Tongue (tissue), 3 donors: ENCODE results near the gene ICA1. TPM values are rescaled to one million over a fixed set of nuclear protein-coding genes. Genes with fewer than 3 reads are reported as not detected.
"Not testable (repeated sequence)": the region's sequence is repeated elsewhere in the genome, so short reads cannot be mapped to it uniquely, and the experiment has no call there.

Experiments
- DNase-seq: peaks from one replicate; pipeline ENCODE4 v3.0.0-alpha.2; 2015
- small RNA-seq: library from RNA; depleted of rRNA; stranded (forward); fragments of <200 nt; gene quantifications from one replicate; pipeline ENCODE3, GENCODE V24; 2014; ENCODE audit warnings: low replicate concordance
- total RNA-seq: library from RNA; depleted of rRNA; stranded (reverse); fragments of >200 nt; gene quantifications from one replicate; pipeline ENCODE4 v1.2.3, GENCODE V29; 2014

The ICA1 gene
- total RNA-seq, 1 donor from 2014 or later, result 4.6 TPM

DNA sequence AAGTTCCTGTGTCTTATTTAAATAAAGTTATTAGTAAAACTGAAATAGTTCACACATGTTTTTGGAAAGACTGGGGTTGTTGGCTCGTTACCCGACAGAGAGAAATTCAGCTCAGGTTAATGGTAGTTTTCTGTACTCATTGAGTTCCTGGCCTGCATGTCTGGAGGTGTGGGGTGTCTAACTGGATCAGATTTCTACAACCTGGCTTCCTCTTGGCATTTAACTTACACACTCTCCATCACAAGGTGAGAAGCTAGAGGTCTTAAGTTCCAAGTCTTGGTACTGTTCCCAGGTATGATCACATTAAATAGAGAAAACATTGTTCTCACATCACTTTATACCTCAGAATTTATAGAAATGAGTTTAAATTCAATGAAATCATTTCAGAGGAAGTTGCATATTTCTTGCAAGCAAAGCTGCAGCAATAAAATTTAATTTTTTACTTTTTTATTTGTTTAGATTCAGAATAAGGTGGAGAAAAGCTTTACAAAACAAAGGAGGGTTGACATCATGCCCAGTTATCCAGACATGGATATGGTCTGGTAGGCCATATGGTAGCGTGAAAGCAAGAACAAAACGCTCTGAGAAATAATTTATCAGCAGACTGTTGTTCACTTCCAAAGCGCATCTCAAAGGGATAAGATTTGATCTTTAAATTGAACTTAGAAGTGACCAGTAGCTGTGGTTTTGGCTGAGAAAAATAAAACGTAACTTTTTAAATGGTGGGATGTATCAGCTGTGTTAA lies 172.8 kb downstream of the ICA1 start:
- no peak for DNase-seq

DNA sequence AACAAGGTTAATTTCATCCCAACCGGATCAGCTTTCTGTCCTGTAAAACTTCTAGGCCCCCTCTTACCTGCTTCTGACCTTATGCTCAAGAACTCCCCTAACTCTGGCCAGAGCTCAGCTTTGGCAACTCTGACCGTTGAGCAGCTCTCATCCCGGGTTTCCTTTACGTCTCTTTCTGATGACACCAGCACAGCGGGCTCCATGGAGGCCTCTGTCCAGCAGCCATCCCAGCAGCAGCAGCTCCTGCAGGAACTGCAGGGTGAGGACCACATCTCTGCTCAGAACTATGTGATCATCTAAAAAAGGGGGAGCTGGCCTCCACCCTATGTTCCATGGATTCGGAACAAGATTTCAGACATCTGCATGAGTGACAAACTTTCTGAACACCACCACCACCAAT lies 175.7 kb downstream of the ICA1 start:
- no peak for DNase-seq

DNA sequence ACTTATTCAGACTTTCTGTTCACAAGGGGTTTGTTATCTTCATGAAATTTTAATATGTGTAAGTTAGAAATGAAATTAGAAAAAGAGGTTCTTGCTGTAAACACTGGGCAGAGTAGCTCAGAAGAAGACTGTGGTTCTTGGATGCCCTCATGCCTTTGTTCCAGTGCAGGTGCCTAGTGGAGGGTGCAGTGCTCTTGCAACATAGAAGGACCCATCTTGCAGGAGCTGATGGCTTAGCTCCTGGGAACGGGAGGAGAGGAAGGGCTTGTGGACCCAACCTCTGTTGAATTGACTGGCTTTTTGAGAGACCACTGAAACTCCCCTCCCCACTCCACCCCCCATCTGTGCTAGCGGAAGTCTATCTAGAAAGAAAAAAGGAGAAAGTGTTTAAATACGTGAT lies 176.5 kb downstream of the ICA1 start:
- no peak for DNase-seq

DNA sequence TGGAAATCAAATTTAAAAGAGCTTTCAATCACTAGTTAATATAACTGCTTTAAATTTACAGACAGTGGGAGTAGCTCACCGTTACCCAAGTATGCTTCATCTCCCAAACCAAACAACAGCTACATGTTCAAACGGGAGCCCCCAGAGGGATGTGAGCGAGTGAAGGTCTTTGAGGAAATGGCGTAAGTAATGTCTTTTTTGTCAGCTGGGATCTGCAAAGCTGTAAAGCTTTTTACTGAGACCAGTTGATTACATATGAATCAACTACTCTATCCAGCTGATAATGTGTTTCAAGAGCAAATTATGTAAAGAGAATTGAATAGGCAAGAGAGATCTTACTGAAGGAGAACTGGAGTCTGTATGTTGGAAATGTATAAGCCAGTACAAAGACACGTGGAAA lies 177.1 kb downstream of the ICA1 start:
- DNase-seq, result no peak

DNA sequence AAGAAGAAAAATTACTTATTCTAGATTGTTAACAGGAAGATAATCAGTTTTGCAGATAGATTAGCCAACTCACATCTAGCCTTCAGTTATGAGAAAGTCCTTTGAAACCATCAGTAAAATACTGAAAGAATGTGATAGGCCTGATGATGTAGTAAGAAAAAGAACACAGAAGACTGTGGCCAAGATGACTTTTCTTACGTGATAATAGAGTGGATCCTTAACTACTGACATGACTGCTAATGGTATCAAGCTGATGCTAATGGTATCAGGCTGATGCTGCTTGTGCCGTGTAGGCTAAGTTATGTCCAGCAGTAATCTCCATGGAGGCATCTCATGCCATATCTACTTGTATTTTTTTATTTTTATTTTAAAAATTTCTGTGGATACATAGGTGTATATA lies 179.2 kb downstream of the ICA1 start:
- DNase-seq, result no peak

DNA sequence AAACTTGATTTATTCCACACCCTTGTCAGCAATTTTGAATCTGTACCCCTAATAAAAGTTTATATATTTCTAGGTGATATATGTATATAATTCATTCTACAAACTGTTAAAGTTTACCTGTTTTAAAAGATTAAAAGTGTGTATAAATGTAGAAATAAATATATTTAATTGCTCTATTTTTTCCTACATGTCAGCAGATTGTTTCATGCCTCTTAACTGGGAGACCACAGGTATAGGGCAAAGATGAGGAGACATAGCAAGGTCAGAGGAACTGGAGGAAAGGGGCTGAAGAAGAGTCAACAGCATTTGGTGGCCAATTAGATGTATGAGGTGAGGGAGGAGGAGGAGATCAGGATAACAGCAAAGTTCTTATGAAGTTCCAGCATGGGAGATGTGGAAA lies 183.5 kb downstream of the ICA1 start:
- no peak for DNase-seq

DNA sequence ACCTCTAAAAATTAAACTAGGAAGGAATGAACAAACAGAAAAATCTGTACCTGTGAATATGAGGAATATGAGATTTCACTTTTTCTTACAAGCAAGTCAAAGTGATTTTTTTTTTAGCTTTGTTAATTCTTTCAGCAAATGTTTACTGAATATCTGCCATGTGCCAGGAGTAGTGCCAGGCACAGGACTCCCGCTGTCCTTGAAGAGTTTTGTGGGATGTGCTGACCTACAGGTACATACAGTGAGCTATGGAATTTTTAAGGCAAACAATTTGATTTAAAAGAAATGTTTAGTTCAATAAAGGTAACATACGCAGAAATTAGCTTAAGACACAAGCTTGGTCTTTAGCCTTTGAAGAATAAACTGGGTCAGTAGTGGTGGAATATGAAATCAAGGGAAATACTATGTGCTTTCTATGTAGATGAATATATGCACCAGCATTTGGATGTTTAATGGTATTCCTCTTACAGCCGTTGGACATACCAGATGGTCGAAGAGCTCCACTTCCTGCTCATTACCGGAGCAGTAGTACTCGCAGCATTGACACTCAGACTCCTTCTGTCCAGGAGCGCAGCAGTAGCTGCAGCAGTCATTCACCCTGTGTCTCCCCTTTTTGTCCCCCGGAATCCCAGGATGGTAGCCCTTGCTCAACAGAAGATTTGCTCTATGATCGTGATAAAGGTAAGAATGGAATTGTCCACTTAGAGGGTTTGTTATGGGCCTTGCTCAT lies 191.4 kb downstream of the ICA1 start:
- no peak for DNase-seq

DNA sequence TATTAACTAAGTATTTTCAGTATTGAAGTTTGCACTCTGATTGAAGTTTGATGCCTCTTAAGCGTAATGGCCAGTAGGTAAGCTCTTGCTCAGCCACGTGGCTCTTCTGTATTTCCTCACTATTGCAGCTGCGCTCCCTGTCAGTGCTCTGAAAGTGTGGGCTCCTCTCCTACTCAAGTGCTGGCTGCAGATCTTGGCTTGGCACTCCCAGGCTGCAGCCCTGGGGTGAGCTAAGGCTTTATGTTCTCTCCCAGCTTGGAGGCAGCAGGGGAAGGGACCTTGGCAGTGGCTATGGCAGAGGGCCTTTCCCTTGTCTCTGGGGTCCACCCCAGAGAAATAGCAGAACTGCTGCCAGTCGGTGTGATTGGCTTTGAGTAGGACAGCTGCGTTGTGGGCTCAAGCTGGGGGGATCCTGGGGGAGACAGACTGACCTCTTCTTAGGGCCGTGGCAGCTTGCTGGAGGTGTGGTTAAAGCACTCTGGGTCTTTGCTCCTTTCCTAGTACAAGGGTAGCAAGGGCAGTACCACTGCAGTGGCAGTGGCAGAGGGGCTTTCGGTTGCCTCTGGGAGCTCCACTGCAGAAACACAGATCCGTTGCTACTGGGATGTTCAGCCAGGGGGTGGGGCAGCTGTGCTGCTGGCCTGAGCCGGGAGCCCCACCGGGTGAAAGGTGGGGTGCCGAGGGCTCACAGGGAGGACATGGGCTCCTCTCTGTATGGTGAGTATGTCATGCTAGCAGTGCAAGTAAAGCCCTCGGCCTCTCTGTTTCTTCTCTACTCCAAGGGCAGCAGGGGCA lies 192.9 kb downstream of the ICA1 start:
- no peak for DNase-seq

DNA sequence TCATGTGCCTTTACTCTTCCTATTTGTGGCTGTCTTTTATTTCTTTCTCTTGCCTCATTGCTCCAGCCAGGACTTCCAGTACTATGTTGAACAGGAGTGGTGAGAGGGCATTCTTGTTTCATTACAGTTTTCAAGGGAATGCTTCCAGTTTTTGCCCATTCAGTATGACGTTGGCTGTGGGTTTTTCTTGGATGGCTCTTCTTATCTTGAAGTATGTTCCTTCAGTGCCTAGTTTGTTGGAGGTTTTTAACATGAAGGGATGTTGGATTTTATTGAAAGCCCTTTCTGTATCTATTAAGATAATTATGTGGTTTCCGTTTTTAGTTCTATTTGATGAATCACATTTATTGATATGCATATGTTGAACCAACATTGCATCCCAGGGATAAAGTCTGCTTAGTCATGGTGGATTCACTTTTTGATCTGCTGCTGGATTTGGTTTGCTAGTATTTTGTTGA lies 196.6 kb downstream of the ICA1 start:
- DNase-seq, result no peak

DNA sequence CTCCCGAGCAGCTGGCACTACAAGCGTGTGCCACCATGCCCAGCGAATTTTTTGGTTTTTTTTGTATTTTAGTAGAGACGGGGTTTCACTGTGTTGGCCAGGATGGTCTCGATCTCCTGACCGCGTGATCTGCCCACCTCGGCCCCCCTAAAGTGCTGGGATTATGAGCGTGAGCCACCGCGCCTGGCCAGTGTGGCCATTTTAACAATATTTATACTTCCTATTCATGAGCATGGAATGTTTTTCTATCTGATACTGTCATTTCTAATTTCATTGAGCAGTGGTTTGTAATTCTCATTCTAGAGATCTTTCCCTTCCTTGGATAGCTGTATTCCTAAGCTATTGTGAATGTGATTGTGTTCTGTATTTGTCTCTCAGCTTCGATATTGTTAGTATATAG lies 197.1 kb downstream of the ICA1 start:
- DNase-seq, result no peak

DNA sequence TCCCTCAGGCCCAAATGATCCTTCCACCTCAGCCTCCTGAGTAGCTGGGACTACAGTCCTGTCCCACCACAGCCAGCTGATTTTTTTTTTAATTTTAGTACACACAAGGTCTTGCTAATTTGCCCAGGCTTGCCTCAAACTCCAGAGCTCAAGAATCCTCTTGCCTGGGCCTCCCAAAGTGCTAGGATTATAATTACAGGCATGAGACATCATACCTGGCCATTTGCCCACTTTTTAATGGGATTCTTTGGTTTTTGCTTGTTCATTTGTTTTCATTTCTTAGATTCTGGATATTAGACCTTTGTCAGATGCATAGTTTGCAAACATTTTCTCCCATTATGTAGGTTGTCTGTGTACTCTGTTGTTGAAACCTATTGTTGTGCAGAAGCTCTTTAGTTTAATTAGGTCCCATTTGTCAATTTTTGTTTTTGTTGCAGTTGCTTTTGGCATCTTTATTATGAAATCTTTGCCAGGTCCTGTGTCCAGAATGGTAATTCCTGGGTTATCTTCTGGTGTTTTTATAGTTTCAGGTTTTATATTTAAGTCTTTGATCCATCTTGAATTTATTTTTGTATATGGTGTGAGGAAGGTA lies 198.2 kb downstream of the ICA1 start:
- DNase-seq, result no peak

DNA sequence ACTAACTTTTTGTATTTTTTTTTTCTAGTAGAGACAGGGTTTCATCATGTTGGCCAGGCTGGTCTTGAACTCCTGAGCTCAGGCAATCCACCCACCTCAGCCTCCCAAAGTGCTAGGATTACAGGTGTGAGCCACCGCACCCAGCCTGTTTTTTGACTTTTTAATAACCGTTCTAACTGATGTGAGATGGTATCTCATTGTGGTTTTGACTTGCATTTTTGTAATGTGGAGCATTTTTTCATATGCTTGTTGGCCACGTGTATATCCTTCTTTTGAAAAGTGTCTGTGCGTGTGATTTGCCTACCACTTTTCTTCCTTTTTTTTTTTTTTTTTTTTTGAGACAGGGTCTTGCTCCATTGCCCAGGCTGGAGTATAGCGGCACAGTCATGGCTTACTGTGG lies 198.7 kb downstream of the ICA1 start:
- not testable (repeated sequence) for DNase-seq

Small RNAs within 50 kb of the gene (small RNA-seq; reads per million reads assigned to genes)
- not detected for gene AC007009.1

Other genes starting within 250 kb of the ICA1 start
- not detected for gene NXPH1, start 171.4 kb upstream of the ICA1 start, total RNA-seq